IgD-negative memory B cell (primary cell): ENCODE data around the gene CDAN1. TPM values are rescaled to one million over a fixed set of nuclear protein-coding genes. Genes with fewer than 3 reads are reported as not detected.
A peak's percentile ranks its signal among the peaks of the same experiment; 100 is the strongest.
"Not testable (repeated sequence)": the region's sequence is repeated elsewhere in the genome, so short reads cannot be mapped to it uniquely, and the experiment has no call there.

Experiments
- H3K27ac Mint-ChIP-seq, 3 donors: one replicate each; pipeline ENCODE4 v1.8.0; 2020 to 2022; ENCODE audit warnings: mild to moderate bottlenecking in 3 of 3, mixed read lengths in 3 of 3, moderate library complexity in 1 of 3
- H3K27me3 Mint-ChIP-seq: one replicate; pipeline ENCODE4 v1.8.0; 2021; ENCODE audit warnings: mixed read lengths
- H3K36me3 Mint-ChIP-seq: one replicate; pipeline ENCODE4 v1.8.0; 2020; ENCODE audit warnings: mild to moderate bottlenecking, mixed read lengths
- H3K4me1 Mint-ChIP-seq, 3 donors: one replicate each; pipeline ENCODE4 v1.8.0; 2020 to 2022; ENCODE audit warnings: mixed read lengths in 3 of 3, mild to moderate bottlenecking in 1 of 3
- H3K4me3 Mint-ChIP-seq, 4 donors: one replicate each; pipeline ENCODE4 v1.8.0; 2020 to 2022; ENCODE audit warnings: mild to moderate bottlenecking in 4 of 4, mixed read lengths in 4 of 4, moderate library complexity in 3 of 4
- H3K9me3 Mint-ChIP-seq, 3 donors: one replicate each; pipeline ENCODE4 v1.8.0; 2020 to 2021; ENCODE audit warnings: mixed read lengths in 3 of 3, mild to moderate bottlenecking in 1 of 3
- polyA plus RNA-seq: library from polyadenylated mRNA; unstranded; fragments of 300-500 nt; fragmentation: Illumina TruSeq; gene quantifications from one replicate; pipeline ENCODE4 v1.2.3, GENCODE V29; 2021

CDAN1 gene, protein sequence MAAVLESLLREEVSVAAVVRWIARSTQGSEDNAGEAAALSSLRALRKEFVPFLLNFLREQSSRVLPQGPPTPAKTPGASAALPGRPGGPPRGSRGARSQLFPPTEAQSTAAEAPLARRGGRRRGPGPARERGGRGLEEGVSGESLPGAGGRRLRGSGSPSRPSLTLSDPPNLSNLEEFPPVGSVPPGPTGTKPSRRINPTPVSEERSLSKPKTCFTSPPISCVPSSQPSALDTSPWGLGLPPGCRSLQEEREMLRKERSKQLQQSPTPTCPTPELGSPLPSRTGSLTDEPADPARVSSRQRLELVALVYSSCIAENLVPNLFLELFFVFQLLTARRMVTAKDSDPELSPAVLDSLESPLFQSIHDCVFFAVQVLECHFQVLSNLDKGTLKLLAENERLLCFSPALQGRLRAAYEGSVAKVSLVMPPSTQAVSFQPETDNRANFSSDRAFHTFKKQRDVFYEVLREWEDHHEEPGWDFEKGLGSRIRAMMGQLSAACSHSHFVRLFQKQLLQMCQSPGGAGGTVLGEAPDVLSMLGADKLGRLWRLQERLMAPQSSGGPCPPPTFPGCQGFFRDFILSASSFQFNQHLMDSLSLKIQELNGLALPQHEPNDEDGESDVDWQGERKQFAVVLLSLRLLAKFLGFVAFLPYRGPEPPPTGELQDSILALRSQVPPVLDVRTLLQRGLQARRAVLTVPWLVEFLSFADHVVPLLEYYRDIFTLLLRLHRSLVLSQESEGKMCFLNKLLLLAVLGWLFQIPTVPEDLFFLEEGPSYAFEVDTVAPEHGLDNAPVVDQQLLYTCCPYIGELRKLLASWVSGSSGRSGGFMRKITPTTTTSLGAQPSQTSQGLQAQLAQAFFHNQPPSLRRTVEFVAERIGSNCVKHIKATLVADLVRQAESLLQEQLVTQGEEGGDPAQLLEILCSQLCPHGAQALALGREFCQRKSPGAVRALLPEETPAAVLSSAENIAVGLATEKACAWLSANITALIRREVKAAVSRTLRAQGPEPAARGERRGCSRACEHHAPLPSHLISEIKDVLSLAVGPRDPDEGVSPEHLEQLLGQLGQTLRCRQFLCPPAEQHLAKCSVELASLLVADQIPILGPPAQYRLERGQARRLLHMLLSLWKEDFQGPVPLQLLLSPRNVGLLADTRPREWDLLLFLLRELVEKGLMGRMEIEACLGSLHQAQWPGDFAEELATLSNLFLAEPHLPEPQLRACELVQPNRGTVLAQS
- polyA plus RNA-seq, result 10.4 TPM

- Mint-ChIP-seq H3K36me3 (no peaks in the 10 kb centered on the region), H3K4me1 (peaks cover 8 to 18% (median 12%) of the 10 kb centered on the region in 3 donors), H3K27ac (peak within 1 kb of the TSS in 2 of 3 donors; percentile 80 to 84), H3K9me3 (no peaks in the 10 kb centered on the region), H3K27me3 (no peaks in the 10 kb centered on the region), H3K4me3 (peak within 1 kb of the TSS; percentile 84 to 94 (median 92))
Measured at GRCh38 chr15:42736793-42737528, at the start of gene CDAN1. CDAN1 (minus strand) TSS chr15:42737128; CDS start chr15:42737102, 26 bp downstream.

- Mint-ChIP-seq H3K9me3 (no peaks in the 10 kb centered on the region), H3K4me3 (no peak overlapping the region), H3K27me3 (no peaks in the 10 kb centered on the region), H3K36me3 (peaks cover 12% of the 10 kb centered on the region), H3K4me1 (peaks cover 0 to 1% (median 0%) of the 10 kb centered on the region in 3 donors), H3K27ac (no peak overlapping the region)
Measured at GRCh38 chr15:42785569-42785968, 48.6 kb upstream of the CDAN1 start.

- Mint-ChIP-seq H3K36me3 (peaks cover 12% of the 10 kb centered on the region), H3K9me3 (no peaks in the 10 kb centered on the region), H3K27me3 (no peaks in the 10 kb centered on the region), H3K4me1 (peaks cover 0 to 1% (median 0%) of the 10 kb centered on the region in 3 donors), H3K4me3 (no peak overlapping the region), H3K27ac (no peak overlapping the region)
Measured at GRCh38 chr15:42784705-42785104, 47.8 kb upstream of the CDAN1 start.

DNA sequence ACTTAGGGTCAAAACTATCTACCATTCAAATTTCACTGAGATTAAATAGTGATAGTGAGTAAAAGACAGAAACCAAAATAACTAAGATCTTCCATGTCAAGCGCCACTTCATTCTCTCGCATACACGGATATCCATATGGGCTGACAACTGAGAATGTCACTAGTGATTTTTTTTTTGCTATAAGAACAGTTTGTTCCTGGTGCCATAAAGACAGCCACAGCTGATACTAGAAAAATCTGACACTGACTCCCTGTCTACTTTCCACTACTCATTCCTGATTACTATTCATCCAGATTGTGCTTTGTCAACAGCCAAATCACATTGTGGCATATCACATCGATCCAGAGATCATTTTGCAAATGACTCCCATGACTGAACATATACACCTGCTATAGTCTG is 45.8 kb upstream of the CDAN1 start:
- H3K27me3 Mint-ChIP-seq, result no peaks in the 10 kb centered on the region
- H3K36me3 Mint-ChIP-seq, result peaks cover 10% of the 10 kb centered on the region
- H3K4me3 Mint-ChIP-seq, result no peak overlapping the region
- no peaks in the 10 kb centered on the region for H3K9me3 Mint-ChIP-seq
- no peak overlapping the region for H3K27ac Mint-ChIP-seq
- H3K4me1 Mint-ChIP-seq, result no peaks in the 10 kb centered on the region

GRCh38 chr15:42775416-42775815 is 38.5 kb upstream of the CDAN1 start:
- Mint-ChIP-seq H3K27ac (no peak overlapping the region), H3K36me3 (peaks cover 16% of the 10 kb centered on the region), H3K9me3 (no peaks in the 10 kb centered on the region), H3K4me1 (peaks cover 0 to under 1% (median 0%) of the 10 kb centered on the region in 3 donors), H3K4me3 (no peak overlapping the region), H3K27me3 (no peaks in the 10 kb centered on the region)

- Mint-ChIP-seq H3K27me3 (no peaks in the 10 kb centered on the region), H3K27ac (no peak overlapping the region), H3K4me3 (no peak overlapping the region), H3K4me1 (peaks cover 0 to 1% (median 0%) of the 10 kb centered on the region in 3 donors), H3K36me3 (peaks cover 28% of the 10 kb centered on the region), H3K9me3 (peaks cover 0 to 5% (median 1%) of the 10 kb centered on the region in 3 donors)
Measured at GRCh38 chr15:42772901-42773300, 36.0 kb upstream of the CDAN1 start.

DNA sequence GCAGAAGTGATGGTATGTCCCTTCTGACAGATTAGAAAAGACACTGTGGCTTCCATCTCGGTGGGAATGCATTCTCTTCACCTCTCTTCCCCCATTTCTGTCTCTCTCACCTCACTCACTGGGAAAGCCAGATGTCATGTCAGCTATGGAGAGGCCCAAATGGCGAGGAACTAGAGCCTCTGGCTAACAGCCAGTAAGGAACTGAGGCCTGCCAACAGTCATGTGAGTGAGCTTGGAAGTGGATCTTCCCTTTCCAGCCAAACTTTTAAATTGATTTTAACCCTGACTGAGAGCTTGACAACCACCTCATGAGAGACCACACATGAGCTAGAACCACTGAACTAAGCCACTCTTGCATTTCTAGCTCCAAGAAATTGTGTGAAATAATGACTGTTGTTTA is 35.2 kb upstream of the CDAN1 start:
- Mint-ChIP-seq H3K4me1 (peaks cover 0 to 1% (median 0%) of the 10 kb centered on the region in 3 donors), H3K27ac (no peak overlapping the region), H3K4me3 (no peak overlapping the region), H3K9me3 (peaks cover 1 to 5% (median 3%) of the 10 kb centered on the region in 3 donors), H3K36me3 (peaks cover 31% of the 10 kb centered on the region), H3K27me3 (no peaks in the 10 kb centered on the region)

DNA sequence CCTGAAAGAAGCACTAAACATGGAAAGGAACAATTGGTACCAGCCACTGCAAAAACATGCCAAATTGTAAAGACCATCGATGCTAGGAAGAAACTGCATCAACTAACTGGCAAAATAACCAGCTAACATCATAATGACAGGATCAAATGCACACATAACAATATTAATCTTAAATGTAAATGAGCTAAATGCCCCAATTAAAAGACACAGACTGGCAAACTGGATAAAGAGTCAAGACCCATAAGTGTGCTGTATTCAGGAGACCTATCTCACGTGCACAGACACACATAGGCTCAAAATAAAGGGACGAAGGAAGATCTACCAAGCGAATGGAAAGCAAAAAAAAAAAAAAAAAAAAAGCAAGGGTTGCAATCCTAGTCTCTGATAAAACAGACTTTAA is 29.2 kb upstream of the CDAN1 start:
- Mint-ChIP-seq H3K9me3 (peaks cover 7 to 30% (median 22%) of the 10 kb centered on the region in 3 donors), H3K36me3 (peaks cover 34% of the 10 kb centered on the region)
- H3K4me3 Mint-ChIP-seq, H3K27ac Mint-ChIP-seq, H3K4me1 Mint-ChIP-seq, H3K27me3 Mint-ChIP-seq: not testable (repeated sequence)

- H3K27me3 Mint-ChIP-seq, H3K4me1 Mint-ChIP-seq, H3K4me3 Mint-ChIP-seq, H3K27ac Mint-ChIP-seq: not testable (repeated sequence)
- Mint-ChIP-seq H3K9me3 (peaks cover 6 to 41% (median 19%) of the 10 kb centered on the region in 3 donors), H3K36me3 (peaks cover 27% of the 10 kb centered on the region)
Measured at GRCh38 chr15:42764154-42764731, 27.3 kb upstream of the CDAN1 start.

DNA sequence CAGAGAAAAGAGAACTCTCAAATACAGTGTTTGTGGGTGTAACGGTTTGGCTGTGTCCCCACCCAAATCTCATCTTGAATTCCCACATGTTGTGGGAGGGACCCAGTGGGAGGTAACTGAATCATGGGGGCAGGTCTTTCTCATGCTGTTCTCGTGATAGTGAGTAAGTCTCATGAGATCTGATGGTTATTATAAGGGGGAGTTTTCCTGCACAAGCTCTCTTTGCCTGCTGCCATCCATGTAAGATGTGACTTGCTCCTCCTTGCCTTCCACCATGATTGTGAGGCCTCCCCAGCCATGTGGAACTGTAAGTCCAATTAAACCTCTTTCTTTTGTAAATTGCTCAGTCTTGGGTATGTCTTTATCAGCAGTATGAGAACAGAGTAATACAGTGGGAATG is 24.9 kb upstream of the CDAN1 start:
- not testable (repeated sequence) for H3K4me3 Mint-ChIP-seq, H3K27ac Mint-ChIP-seq, H3K27me3 Mint-ChIP-seq, H3K4me1 Mint-ChIP-seq
- Mint-ChIP-seq H3K36me3 (peaks cover 19% of the 10 kb centered on the region), H3K9me3 (peaks cover 6 to 34% (median 19%) of the 10 kb centered on the region in 3 donors)

DNA sequence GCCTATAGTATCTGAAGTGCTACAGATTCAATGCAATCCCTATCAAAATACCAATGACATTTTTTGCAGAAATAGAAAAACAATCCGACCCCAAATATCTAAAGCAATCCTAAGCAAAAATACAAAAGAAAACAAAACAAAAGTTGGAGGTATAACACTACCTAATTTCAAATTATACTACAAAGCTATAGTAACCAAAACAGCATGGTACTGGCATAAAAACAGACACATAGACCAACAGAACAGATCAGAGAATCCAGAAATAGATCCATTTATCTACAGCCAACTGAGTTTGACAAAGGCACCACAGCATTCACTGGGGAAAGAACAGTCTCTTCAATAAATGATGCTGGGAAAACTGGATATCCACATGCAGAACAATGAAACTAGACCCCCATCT is 23.8 kb upstream of the CDAN1 start:
- Mint-ChIP-seq H3K4me1 (peaks cover 1 to 3% (median 2%) of the 10 kb centered on the region in 3 donors), H3K9me3 (peaks cover 6 to 27% (median 14%) of the 10 kb centered on the region in 3 donors), H3K27me3 (no peaks in the 10 kb centered on the region), H3K36me3 (peaks cover 13% of the 10 kb centered on the region), H3K27ac (no peak overlapping the region), H3K4me3 (no peak overlapping the region)

DNA sequence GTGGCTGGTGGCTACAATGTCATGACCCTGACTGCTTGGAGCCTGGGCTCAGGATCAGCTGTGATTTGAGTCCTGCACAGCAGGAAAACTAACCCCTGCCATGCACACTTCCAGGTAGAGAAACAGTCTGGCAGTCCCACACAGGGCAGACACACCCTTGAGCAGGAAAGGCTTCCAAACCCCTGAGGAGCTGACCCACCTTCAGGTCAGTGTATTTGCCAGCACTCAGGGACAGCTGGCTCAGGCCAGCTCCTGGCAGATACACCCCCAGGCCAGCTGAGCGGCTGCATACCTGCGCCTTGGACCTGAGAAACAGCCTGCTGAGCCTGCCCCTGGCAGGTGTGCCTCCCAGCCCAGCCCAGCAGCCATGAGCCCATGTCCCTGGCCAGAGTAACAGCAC is 22.2 kb upstream of the CDAN1 start:
- H3K4me3 Mint-ChIP-seq, result no peak overlapping the region
- peaks cover 0 to 3% (median 1%) of the 10 kb centered on the region in 3 donors for H3K4me1 Mint-ChIP-seq
- H3K36me3 Mint-ChIP-seq, result peaks cover 8% of the 10 kb centered on the region
- peaks cover 6 to 22% (median 12%) of the 10 kb centered on the region in 3 donors for H3K9me3 Mint-ChIP-seq
- no peak overlapping the region for H3K27ac Mint-ChIP-seq
- H3K27me3 Mint-ChIP-seq, result no peaks in the 10 kb centered on the region

DNA sequence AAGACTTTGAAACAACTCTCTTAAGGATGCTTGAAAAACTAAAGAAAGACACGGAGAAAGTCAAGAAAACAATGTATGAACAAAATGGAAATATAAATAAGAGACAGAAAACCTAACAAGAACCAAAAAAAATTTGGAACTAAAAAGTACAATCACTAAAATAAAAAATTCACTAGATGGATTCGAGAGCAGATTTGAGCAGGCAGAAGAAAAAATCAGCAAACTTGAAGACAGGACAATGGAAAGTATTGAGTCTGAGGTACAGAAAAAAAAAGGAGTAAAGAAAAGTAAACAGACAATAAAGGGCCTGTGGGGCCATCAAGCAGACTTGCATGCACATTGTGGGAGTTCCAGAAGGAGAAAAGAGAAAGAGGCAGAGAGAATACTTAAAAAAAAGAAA is 13.4 kb upstream of the CDAN1 start:
- H3K27me3 Mint-ChIP-seq, result no peaks in the 10 kb centered on the region

DNA sequence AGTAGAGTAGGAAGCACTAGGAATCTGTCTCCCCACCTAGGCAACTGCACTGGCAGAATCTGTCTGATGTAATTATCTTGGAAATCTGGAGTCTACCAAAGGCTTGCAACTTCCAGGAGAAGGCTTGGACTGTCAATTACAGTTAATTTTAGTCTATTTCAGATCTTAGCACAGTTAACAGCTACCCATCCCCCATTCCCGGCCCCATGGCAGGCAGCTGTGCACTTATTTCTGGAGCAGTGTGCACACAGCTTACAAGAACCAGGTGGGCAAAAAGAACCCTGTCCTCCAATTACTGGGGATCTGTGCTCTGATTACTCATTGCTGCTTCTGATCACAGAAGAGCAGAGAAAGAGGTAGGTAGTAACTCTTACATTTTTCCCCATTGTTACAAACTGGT is 12.3 kb upstream of the CDAN1 start:
- Mint-ChIP-seq H3K36me3 (peaks cover 30% of the 10 kb centered on the region), H3K9me3 (peaks cover 0 to 6% (median 5%) of the 10 kb centered on the region in 3 donors), H3K27ac (no peak overlapping the region)

More for the DNA sequence above, 13.4 kb upstream of the CDAN1 start:
- no peak overlapping the region for H3K27ac Mint-ChIP-seq
- H3K9me3 Mint-ChIP-seq, result peaks cover 0 to 6% (median 5%) of the 10 kb centered on the region in 3 donors
- no peak overlapping the region for H3K4me3 Mint-ChIP-seq
- H3K36me3 Mint-ChIP-seq, result peaks cover 30% of the 10 kb centered on the region
- H3K4me1 Mint-ChIP-seq, result no peaks in the 10 kb centered on the region

More for the DNA sequence above, 12.3 kb upstream of the CDAN1 start:
- Mint-ChIP-seq H3K27me3 (no peaks in the 10 kb centered on the region), H3K4me3 (no peak overlapping the region), H3K4me1 (no peaks in the 10 kb centered on the region)
